Esophagus squamous epithelium (tissue), 4 donors: ENCODE data around the gene HSPG2.

Source experiments
- CTCF ChIP-seq, 6 experiments: fragments of 450-650 bp in 4 of 6; fragments of 200-600 bp in 2 of 6; sonication (generic) in 2 of 6; IDR thresholded peaks; one replicate each; pipeline ENCODE4 v1.5.1; 2016 to 2019; ENCODE audit warnings: antibody characterized with exemption in 6 of 6, mild to moderate bottlenecking in 4 of 6, moderate library complexity in 4 of 6
- POLR2A ChIP-seq, 4 donors: fragments of 450-650 bp; IDR thresholded peaks; one replicate each; pipeline ENCODE4 v1.6.1; 2017; ENCODE audit warnings: antibody characterized with exemption in 4 of 4, mild to moderate bottlenecking in 4 of 4, moderate library complexity in 3 of 4

- TF ChIP-seq CTCF (IDR thresholded peaks at IDR 0.05) (no peak), POLR2A (IDR thresholded peaks at IDR 0.05) (no peak)
These were observed 52.5 kb downstream of the HSPG2 start for GRCh38 chr1:21884456-21885235.
